DMS53 (cell line): ENCODE results near the gene PRKCQ.

Experiments used
- DNase-seq: peaks from one replicate; lab custom pipeline; 2025; lab: John Stamatoyannopoulos, UW

PRKCQ gene

GRCh38 chr10:6522230-6522629 is 57.8 kb downstream of the PRKCQ start:
- no peak for DNase-seq

DNA sequence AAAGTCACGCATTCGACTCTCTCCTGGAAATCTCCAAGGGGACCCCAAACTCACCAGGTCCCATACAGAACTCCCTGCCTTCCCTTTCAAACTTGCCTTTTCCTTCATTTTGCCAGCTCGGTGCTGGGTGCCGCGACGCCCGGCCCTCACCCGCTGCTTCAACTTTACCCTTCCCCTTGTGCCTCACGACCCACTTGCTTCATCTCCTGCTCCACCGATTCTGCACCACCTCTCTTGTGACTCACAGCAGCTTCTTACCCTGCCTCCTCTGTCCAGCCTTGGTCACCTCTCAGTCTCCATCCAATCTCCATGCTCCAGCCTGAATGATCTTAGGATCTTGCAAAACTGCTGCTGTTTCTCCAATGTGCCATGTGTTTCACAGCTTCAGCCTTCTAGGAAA is 59.9 kb downstream of the PRKCQ start:
- no peak for DNase-seq

- DNase-seq, result no peak
Observed at GRCh38 chr10:6518791-6519429, 61.2 kb downstream of the PRKCQ start.

DNA sequence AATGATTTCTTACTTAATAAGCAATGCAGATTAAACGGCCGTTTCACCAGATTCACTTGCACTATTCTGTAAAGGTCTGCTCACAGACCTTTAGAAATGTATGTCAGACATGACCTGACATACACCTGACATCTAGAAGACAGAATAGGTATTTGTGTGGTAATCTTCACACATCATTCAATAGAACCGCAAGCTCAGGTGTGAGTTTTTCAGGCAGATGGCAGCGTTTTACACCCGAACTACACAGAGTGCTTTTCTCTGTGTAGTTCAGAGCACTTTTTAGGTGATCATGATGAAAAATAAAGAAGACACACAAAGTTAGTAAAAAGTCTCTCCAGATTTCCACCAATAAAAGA is 63.2 kb downstream of the PRKCQ start:
- DNase-seq, result no peak

DNA sequence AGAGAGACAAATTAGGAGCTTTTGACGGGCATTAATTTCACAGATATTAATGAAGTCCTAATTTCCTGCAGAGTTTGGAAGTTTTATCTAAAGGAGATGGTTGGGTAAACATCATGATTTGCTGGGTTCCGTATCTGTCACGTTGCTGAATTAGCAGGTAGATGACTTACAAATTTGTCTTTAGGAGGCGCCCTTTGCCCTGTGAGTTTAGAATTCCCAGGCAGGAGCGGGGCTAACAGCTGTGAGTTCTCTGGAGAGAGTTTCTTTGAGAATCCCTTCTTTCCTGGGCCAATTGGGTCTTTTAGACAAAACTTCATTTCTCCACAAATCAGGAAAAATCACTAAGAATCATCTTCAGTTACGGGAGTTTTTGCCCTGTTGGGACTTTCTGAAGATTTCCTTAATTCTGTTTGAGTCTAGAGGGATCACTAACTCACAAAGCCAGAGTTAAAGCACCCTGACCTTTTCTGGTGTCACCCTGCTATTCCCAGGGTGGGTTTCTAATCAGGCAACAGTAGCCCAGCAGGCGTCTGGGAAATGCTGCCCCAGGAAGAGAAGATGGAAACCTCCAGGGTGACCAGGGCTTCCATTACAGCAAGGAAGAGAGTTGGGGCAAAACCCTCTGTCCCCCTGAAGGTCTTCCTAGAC is 63.7 kb downstream of the PRKCQ start:
- no peak for DNase-seq

GRCh38 chr10:6514844-6515780 is 65.0 kb downstream of the PRKCQ start:
- no peak for DNase-seq

DNA sequence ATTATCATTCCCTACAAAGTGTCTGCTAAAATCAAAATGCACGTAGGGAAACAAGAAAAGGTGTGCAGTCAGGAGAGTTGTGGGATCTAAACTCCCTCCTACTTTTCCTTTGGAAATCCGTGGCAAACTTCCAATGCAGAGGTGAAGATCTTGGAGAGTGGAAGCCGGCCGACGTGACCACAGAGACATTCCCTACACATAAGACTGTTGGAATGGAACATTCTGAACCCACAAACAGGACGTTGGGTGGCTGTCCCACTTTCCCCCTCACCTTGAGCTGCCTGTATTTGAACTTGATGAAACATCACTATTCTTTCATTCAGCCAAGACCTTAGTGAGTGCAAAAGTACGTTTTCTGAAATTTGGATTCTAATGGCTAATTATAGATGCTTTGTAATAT is 65.9 kb downstream of the PRKCQ start:
- DNase-seq, result no peak

- no peak for DNase-seq
Observed at GRCh38 chr10:6513476-6513875, 66.6 kb downstream of the PRKCQ start.

DNA sequence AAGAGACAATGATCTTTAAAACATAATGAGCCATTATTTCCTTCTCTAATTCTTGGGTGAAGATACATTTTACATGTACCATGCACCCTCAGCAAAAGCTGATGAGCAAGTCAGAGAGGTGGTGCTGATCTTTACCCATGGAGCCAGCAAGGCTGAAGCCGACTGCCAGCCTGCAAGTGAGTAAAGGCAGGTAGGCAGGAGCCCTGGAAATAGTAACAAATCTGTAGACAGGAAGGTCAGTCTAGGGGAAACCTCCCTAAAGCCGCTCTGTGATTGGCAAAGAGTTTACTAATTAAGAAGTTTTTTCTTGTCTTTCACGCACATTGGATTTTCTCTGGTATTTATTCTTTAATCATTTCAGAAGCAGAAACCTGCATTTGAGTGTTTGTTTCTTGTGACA is 67.9 kb downstream of the PRKCQ start:
- no peak for DNase-seq

GRCh38 chr10:6511347-6511746 is 68.7 kb downstream of the PRKCQ start:
- no peak for DNase-seq

DNA sequence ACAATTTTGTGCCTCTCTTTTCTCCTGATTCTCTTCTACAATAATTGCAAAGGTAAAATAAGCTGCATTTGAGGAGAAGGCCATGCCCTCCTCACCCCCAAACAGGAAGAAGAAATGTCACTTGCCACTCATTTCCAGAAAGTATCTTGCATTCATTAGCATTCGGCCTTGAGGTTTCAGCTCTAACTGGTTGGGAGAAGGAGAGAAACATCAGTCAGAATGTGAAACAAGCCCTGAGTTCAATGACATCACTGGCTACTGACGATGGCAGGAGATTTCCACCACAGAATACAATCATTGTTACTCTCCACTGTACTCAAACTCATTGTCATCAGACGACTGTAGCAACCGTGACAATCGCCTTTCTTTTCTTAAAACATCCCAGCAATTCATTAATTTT is 72.8 kb downstream of the PRKCQ start:
- no peak for DNase-seq

DNA sequence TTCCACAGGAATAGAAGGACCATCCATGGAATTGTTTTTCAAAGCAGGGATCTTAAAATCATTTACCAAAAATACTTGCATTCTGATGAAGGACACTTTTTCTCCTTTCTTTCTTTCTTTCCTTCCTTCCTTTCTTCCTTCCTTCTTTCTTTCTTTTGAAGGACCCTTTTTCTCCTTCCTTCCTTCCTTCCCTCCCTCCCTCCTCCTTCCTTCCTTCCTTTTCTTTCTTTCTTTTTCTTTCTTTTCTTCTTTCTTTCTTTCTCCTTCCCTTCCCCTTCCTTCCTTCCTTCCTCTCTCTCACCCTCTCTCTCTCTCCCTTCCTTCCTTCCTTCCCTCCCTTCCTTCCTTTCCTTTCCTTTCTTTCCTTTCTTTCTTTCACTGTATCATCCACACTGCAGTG is 74.8 kb downstream of the PRKCQ start:
- no peak for DNase-seq

DNA sequence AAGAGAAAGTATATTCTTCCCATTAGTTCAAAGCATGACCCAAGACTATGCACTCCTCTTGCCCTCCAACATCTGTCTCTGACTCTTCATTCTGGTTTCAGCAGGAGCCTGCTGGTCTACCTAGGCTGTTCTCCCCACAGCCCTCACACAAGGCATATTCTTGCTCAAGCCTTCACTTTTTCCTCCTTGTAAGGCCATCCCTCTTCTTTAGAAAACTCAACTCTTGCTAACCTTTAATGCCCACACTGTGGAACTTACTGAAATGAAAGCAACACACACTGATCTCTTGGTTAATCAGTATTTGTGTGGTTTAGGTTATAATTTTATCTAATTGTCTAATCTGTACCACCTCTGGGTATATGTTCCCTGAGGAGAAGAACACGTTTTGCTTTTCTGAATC is 75.8 kb downstream of the PRKCQ start:
- DNase-seq, result no peak

- no peak for DNase-seq
Observed at GRCh38 chr10:6503171-6503570, 76.9 kb downstream of the PRKCQ start.

- no peak for DNase-seq
Observed at GRCh38 chr10:6501931-6502330, 78.1 kb downstream of the PRKCQ start.

GRCh38 chr10:6499974-6500373 is 80.1 kb downstream of the PRKCQ start:
- no peak for DNase-seq

DNA sequence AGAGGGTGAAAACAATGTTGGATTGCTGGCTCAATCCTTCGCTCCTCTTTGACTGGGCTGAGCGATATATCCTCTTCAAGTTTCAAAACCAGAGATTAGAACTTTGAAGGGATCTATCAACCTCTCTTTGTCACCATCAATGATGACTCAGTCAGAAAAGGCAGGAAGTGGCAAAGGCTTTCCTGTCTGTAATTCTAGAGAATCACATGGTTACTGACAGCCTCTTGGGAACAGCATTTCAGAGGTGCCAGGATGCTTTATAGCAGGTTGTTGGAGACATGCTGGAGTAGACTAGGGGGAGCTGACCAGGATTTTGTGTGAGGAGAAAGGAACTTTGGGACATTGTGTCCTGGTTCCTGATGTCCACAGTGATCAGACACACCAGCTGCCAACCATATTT is 81.3 kb downstream of the PRKCQ start:
- DNase-seq, result peak; percentile 20

DNA sequence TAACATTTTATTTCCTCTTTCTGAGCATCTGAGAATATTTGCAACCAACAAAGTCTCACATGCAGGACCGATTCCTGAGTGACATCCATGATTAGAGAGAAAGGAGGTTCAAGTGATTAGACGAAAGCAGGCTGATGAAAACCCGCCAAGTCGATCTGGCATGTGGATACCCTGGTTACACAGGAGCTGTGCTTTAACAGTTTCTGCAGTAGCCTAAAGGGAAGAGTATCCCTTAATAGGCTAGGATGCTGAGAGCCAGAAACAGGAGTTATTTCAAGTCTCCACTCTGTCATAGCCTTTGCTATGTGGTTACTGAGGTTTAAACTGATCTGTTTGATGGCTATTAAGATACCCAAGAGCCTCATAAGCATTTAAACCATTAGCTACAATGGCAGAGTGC is 82.5 kb downstream of the PRKCQ start:
- DNase-seq, result no peak

GRCh38 chr10:6494936-6495592 is 85.0 kb downstream of the PRKCQ start:
- no peak for DNase-seq

DNA sequence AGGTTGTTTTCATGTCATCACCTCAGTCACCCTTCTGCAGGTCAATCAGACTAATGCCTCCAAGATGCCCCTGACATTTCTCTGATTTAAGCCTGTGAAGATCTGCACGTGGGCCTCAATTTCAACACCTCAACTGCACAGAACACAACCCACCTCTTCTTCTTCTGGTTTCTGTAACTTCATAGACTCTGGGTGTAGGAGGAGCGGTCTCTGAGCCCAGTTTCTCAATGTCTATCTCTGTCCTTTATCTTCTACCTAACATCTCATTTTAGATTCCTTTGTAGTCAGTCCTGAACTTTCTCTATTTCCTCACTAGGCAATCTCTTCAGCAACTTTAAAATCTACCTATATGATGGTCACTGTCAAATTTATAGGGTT is 85.6 kb downstream of the PRKCQ start:
- DNase-seq, result no peak

- DNase-seq, result no peak
Observed at GRCh38 chr10:6493521-6494441, 86.3 kb downstream of the PRKCQ start.

DNA sequence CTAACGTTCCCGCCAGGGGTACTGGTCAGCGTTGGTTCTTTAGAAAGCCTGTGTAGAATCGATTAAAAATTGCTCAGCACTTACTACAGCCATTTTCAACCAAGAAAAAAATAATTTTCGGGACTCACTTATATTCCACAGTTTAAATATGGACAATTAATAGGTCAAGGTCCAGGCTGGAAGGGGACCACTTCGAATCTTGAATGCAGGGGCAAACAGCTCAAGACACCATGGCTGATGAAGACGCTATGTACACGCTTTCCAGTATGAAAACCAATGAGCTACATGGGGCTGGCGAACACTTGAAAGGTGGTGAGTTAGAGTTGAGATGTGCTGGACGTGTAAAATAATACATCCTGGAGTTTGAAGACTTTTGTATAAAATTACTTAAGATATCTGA is 87.2 kb downstream of the PRKCQ start:
- no peak for DNase-seq
